Measurements from ENCODE around the gene TMEM121. TPM values are rescaled to one million over a fixed set of nuclear protein-coding genes. Genes with fewer than 3 reads are reported as not detected.

Gene TMEM121
- total and polyA plus RNA-seq, 2 of the 8 experiments (the other 6 are each of a cell fraction or from before 2014, with no cell fraction given): 1.9 TPM; not detected in 1

DNA sequence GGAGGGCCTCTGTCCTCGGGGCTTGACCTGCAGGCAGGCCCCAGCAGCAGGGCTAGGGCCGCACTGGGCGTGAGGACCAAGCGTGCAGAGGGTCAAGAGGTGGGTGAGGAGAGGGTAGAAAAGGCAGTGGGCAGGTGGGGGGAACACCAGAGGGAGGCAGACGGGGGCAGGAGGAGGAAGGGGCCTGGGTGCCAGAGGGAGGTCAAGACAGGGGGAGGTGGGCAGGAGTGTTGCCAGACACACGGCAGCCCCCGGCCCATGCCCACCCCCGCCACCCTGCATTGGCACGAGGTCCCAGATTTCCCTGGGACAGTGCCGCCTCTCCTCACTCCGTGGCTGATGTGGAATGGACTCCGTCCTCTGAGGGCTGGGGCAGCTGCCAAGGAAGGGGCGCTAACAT lies 8.2 kb downstream of the TMEM121 start:
- H3K4ac ChIP-seq (replicated peaks; ENCODE audit: insufficient read length, low read depth, low read length): no peak overlapping the region
- H2BK15ac ChIP-seq (ENCODE audit: low read length): no peak overlapping the region
- H3K27me3 ChIP-seq (replicated peaks in 1 of 4; ENCODE audit: control insufficient read depth in 3 of 4, extremely low read depth in 1 of 4, insufficient read depth in 3 of 4, low read length in 3 of 4): no peaks in the 10 kb centered on the region; a peak in 1 of 7 replicates
- H2BK20ac ChIP-seq (ENCODE audit: low read length): no peak overlapping the region
- H3K36me3 ChIP-seq (ENCODE audit: control insufficient read depth in 2 of 4, insufficient read depth in 4 of 4, low read length in 3 of 4): no peaks in the 10 kb centered on the region
- no peaks in the 10 kb centered on the region for H3K79me1 ChIP-seq (ENCODE audit: low read depth, low read length)
- H3K79me2 ChIP-seq (ENCODE audit: control insufficient read depth in 1 of 2, insufficient read depth in 2 of 2, low read length in 2 of 2): no peaks in the 10 kb centered on the region
- H3K9ac ChIP-seq (replicated peaks in 1 of 4; ENCODE audit: extremely low read depth in 1 of 4, low read depth in 3 of 4, low read length in 3 of 4): no peak overlapping the region
- no peak overlapping the region for H3K14ac ChIP-seq (ENCODE audit: insufficient read length)
- ChIA-PET POLR2A (ENCODE audit: partially characterized antibody) (no interaction called here), CTCF (ENCODE audit: partially characterized antibody) (no interaction called here)
- H3K56ac ChIP-seq (replicated peaks; ENCODE audit: insufficient read length, low read depth, low read length): no peak overlapping the region
- H4K91ac ChIP-seq (replicated peaks; ENCODE audit: insufficient read length, low read length): no peak overlapping the region
- peaks cover 9 to 91% of the 10 kb centered on the region in 2 experiments; a peak in 3 of 4 replicates for H3K9me3 ChIP-seq (ENCODE audit: insufficient read depth in 2 of 2, low read depth in 1 of 2, low read length in 1 of 2)
- no peaks in the 10 kb centered on the region for H3K23me2 ChIP-seq (ENCODE audit: low read depth, low read length)
- H4K5ac ChIP-seq (ENCODE audit: insufficient read length, low read depth, low read length): no peak overlapping the region
- no peaks in the 10 kb centered on the region for H4K20me1 ChIP-seq (replicated peaks in 1 of 2; ENCODE audit: control insufficient read depth in 1 of 2, insufficient read depth in 2 of 2, low read length in 2 of 2)
- H4K8ac ChIP-seq (ENCODE audit: extremely low read depth, insufficient read depth, low read length): no peak overlapping the region
- no peak overlapping the region for H2AK5ac ChIP-seq (ENCODE audit: low read depth, low read length)
- 93% methylated on average over 11 of the region's 13 CpGs; no CpG with 5 or more reads in 1 of the 2 experiments for WGBS, 2 experiments (ENCODE audit: extremely low coverage in 1 of 2, insufficient coverage in 1 of 2, insufficient read length in 1 of 2, insufficient replicate concordance in 2 of 2, low coverage in 1 of 2, low lambda C conversion rate in 2 of 2, missing lambda C conversion rate in 1 of 2)
- no peak overlapping the region for H2BK12ac ChIP-seq (ENCODE audit: low read depth, low read length)
- no peak overlapping the region for H2BK120ac ChIP-seq (replicated peaks; ENCODE audit: low read depth, low read length)
- no peak overlapping the region for H3K27ac ChIP-seq (ENCODE audit: low read depth, low read length)
- H2AFZ ChIP-seq (ENCODE audit: low read length): no peak overlapping the region
- FAIRE-seq (no peak), DNase-seq (ENCODE audit: low read depth in 1 of 2, low spot score in 2 of 2) (no peak)
- H3K4me3 ChIP-seq (ENCODE audit: extremely low read depth in 1 of 4, insufficient read depth in 2 of 4, low read depth in 3 of 4, low read length in 4 of 4): no peak overlapping the region
- H3K18ac ChIP-seq (ENCODE audit: extremely low read depth, low read length): no peak overlapping the region
- H3K4me2 ChIP-seq (ENCODE audit: insufficient read depth in 1 of 2, low read depth in 2 of 2, low read length in 2 of 2): no peak overlapping the region
- H2BK5ac ChIP-seq (ENCODE audit: low read depth, low read length): no peak overlapping the region
- no peaks in the 10 kb centered on the region for H3K4me1 ChIP-seq (replicated peaks in 1 of 4; ENCODE audit: control insufficient read depth in 3 of 4, insufficient read depth in 4 of 4, low read length in 3 of 4)
- no peak overlapping the region for H3K23ac ChIP-seq (ENCODE audit: insufficient read length)
- TF ChIP-seq SIRT6 (IDR thresholded peaks at IDR 0.05; ENCODE audit: low read length): no peak
- no peak for TF ChIP-seq SP2 (IDR thresholded peaks at IDR 0.05; ENCODE audit: low read length)
- no peak for TF ChIP-seq PHF8 (conservative IDR thresholded peaks at IDR 0.05; ENCODE audit: low read depth, low read length)
- no peak for TF ChIP-seq BCL11A (IDR thresholded peaks at IDR 0.05; ENCODE audit: low read depth in 2 of 2, low read length in 2 of 2)
- TF ChIP-seq CBX8 (IDR thresholded peaks at IDR 0.05; ENCODE audit: borderline replicate concordance, low read depth, low read length): no peak
- TF ChIP-seq, protein P1, sequence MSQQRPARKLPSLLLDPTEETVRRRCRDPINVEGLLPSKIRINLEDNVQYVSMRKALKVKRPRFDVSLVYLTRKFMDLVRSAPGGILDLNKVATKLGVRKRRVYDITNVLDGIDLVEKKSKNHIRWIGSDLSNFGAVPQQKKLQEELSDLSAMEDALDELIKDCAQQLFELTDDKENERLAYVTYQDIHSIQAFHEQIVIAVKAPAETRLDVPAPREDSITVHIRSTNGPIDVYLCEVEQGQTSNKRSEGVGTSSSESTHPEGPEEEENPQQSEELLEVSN (IDR thresholded peaks at IDR 0.05): no peak
- no peak for TF ChIP-seq EZH2 (IDR thresholded peaks at IDR 0.05; ENCODE audit: low read depth, low read length, severe bottlenecking)
- TF ChIP-seq SP1 (IDR thresholded peaks at IDR 0.05; ENCODE audit: low read depth, low read length): no peak
- TF ChIP-seq POLR2A (IDR thresholded peaks at IDR 0.05; ENCODE audit: control extremely low read depth in 1 of 2, low read depth in 2 of 2, low read length in 2 of 2): no peak
- TF ChIP-seq POU5F1 (IDR thresholded peaks at IDR 0.05; ENCODE audit: low read depth, low read length): no peak
- TF ChIP-seq TBP (IDR thresholded peaks at IDR 0.05; ENCODE audit: low read depth, low read length): no peak

Data from H1 (cell line).